Endothelial cell of umbilical vein (primary cell): ENCODE measurements around the gene SPECC1L. TPM values are rescaled to one million over a fixed set of nuclear protein-coding genes. Genes with fewer than 3 reads are reported as not detected.

Experiments used
- BruUV-seq: library from RNA; stranded (reverse); fragments of 400-500 nt; replicated peaks from 2 replicates; lab custom pipeline; 2021; lab: Mats Ljungman, UMichigan
- CTCF ChIA-PET: fragments of 300-600, 350-600 bp; sonication (Branson Sonifier 250); formaldehyde crosslinking; loops from one replicate; lab custom pipeline; 2021; ENCODE audit warnings: antibody characterized with exemption, inconsistent platforms; lab: Charles Lee
- POLR2A ChIA-PET: fragments of 300-600, 350-600 bp; sonication (Branson Sonifier 250); formaldehyde crosslinking; loops from one replicate; lab custom pipeline; 2021; ENCODE audit warnings: antibody characterized with exemption, inconsistent platforms; lab: Charles Lee
- DNase-seq: peaks from one replicate; pipeline ENCODE4 v3.0.0-alpha.2; 2011; ENCODE audit warnings: low read depth, low spot score
- FAIRE-seq: peaks from 2 replicates; lab custom pipeline; 2011; peaks lifted over from hg19 to GRCh38; lab: Jason Lieb, UNC
- H2AFZ ChIP-seq: 2 replicates; pipeline ENCODE4 v1.6.0; 2012; ENCODE audit warnings: low read depth, low read length, control low read depth, inconsistent platforms
- H3K27ac ChIP-seq: 2 replicates; pipeline ENCODE4 v1.5.1; 2011; ENCODE audit warnings: low read depth, mild to moderate bottlenecking, control low read depth, low read length, moderate library complexity; ENCODE audit not compliant: insufficient read depth
- H3K27me3 ChIP-seq, 2 experiments: 2 replicates each; pipeline versions ENCODE4 v1.6.0 to v1.6.1; 2011; ENCODE audit warnings: low read length in 2 of 2, mixed read lengths in 1 of 2; ENCODE audit not compliant: control insufficient read depth in 2 of 2, insufficient read depth in 2 of 2
- H3K36me3 ChIP-seq, 2 experiments: 2 replicates in 1 of 2; 3 replicates in 1 of 2; pipeline ENCODE4 v1.5.1; 2011; ENCODE audit warnings: low read length in 2 of 2, mild to moderate bottlenecking in 1 of 2, moderate library complexity in 1 of 2; ENCODE audit not compliant: control insufficient read depth in 2 of 2, insufficient read depth in 2 of 2; ENCODE audit errors: extremely low read depth in 1 of 2
- H3K4me1 ChIP-seq: 3 replicates; pipeline ENCODE4 v1.5.1; 2011; ENCODE audit warnings: mild to moderate bottlenecking, low read length; ENCODE audit not compliant: control insufficient read depth, insufficient read depth; ENCODE audit errors: extremely low read depth
- H3K4me2 ChIP-seq: 2 replicates; pipeline ENCODE4 v1.6.1; 2011; ENCODE audit warnings: low read length, control low read depth, mixed read lengths; ENCODE audit not compliant: insufficient read depth
- H3K4me3 ChIP-seq, 3 experiments: fragments of 200-600 bp in 1 of 3; sonication (generic), shearing (Covaris generic) in 1 of 3; replicated peaks in 1 of 3; 2 replicates each; pipeline ENCODE4 v1.5.1; 2011 to 2016; ENCODE audit warnings: control low read depth in 3 of 3, low read length in 3 of 3, mild to moderate bottlenecking in 2 of 3, inconsistent platforms in 1 of 3, low read depth in 1 of 3, moderate library complexity in 1 of 3; ENCODE audit not compliant: insufficient read depth in 1 of 3
- H3K79me2 ChIP-seq: 2 replicates; pipeline ENCODE4 v1.6.0; 2012; ENCODE audit warnings: low read length, inconsistent platforms; ENCODE audit not compliant: control insufficient read depth, insufficient read depth
- H3K9ac ChIP-seq: replicated peaks from 2 replicates; pipeline ENCODE3; 2011; ENCODE audit warnings: low read length, control low read depth; ENCODE audit not compliant: insufficient read depth; ENCODE audit errors: extremely low read depth
- H3K9me1 ChIP-seq: replicated peaks from 3 replicates; pipeline ENCODE4 v1.6.0; 2011; ENCODE audit warnings: mild to moderate bottlenecking, low read length; ENCODE audit not compliant: control insufficient read depth, insufficient read depth; ENCODE audit errors: extremely low read depth
- H3K9me3 ChIP-seq: replicated peaks from 2 replicates; pipeline ENCODE4 v1.5.1; 2012; ENCODE audit warnings: low read length, inconsistent platforms; ENCODE audit not compliant: control insufficient read depth, insufficient read depth
- H4K20me1 ChIP-seq: replicated peaks from 2 replicates; pipeline ENCODE3; 2011; ENCODE audit warnings: mild to moderate bottlenecking, low read length; ENCODE audit not compliant: control insufficient read depth, insufficient read depth; ENCODE audit errors: extremely low read depth
- EZH2 ChIP-seq: IDR thresholded peaks from 2 replicates; pipeline ENCODE4 v1.6.1; 2012; ENCODE audit warnings: borderline replicate concordance, low read depth, mild to moderate bottlenecking, moderate library complexity, low read length, inconsistent platforms; ENCODE audit not compliant: severe bottlenecking
- FOS ChIP-seq: IDR thresholded peaks from 2 replicates; pipeline ENCODE4 v1.6.1; 2011; ENCODE audit warnings: mild to moderate bottlenecking, low read length, moderate library complexity, borderline replicate concordance; ENCODE audit not compliant: insufficient read depth
- GATA2 ChIP-seq: IDR thresholded peaks from 2 replicates; pipeline ENCODE4 v1.7.0; 2011; ENCODE audit warnings: low read depth, mild to moderate bottlenecking, moderate library complexity, mixed read lengths, low read length; ENCODE audit not compliant: insufficient read length, insufficient read depth
- JUN ChIP-seq: IDR thresholded peaks from 2 replicates; pipeline ENCODE4 v1.6.1; 2011; ENCODE audit warnings: borderline replicate concordance, low read depth; ENCODE audit not compliant: insufficient read length, insufficient read depth
- MYC ChIP-seq: IDR thresholded peaks from one replicate; pipeline ENCODE4 v1.6.1; 2011; ENCODE audit warnings: mild to moderate bottlenecking, low read depth, low read length
- POLR2A ChIP-seq: IDR thresholded peaks from 2 replicates; pipeline ENCODE4 v1.6.1; 2012; ENCODE audit warnings: low read depth, mild to moderate bottlenecking, control low read depth, low read length
- dilution Hi-C: fragments of 300-500 bp; cut with MboI; formaldehyde crosslinking; loops from one replicate; pipeline ENCODE4 v1.15.0; 2019; ENCODE audit warnings: low sequenced_read_pairs; ENCODE audit not compliant: extremely low pct_ligation_motif_present
- intact Hi-C: fragments of 100-400 bp; cut with micrococcal nuclease; formaldehyde crosslinking; loops from one replicate; pipeline ENCODE4 v1.10.0; 2022
- polyA plus RNA-seq, 4 experiments: library from polyadenylated mRNA; depleted of rRNA in 3 of 4; stranded (reverse) in 3 of 4; unstranded in 1 of 4; fragments of >200 nt; gene quantifications; 2 replicates each; pipeline versions ENCODE4 v1.2.1 to v1.2.3, GENCODE V29; 2011 to 2012; ENCODE audit warnings: missing spikeins in 1 of 4
- total RNA-seq: library from RNA; stranded (reverse); gene quantifications from 2 replicates; pipeline ENCODE4 v1.2.3, GENCODE V29; 2021
- TF ChIP-seq, protein P1 (sequence below), 2 donors: IDR thresholded peaks; 1 replicate in 1 of 2; 2 replicates in 1 of 2; pipeline ENCODE4 v1.5.1; 2011; ENCODE audit warnings: low read length in 2 of 2, mild to moderate bottlenecking in 2 of 2, moderate library complexity in 2 of 2, control low read depth in 1 of 2, inconsistent platforms in 1 of 2, low read depth in 1 of 2; ENCODE audit not compliant: insufficient read depth in 1 of 2; ENCODE audit errors: extremely low read depth in 1 of 2

Gene SPECC1L
- total and polyA plus RNA-seq, 2 donors (not counting 3 experiments of a cell fraction or from before 2014, with no cell fraction given), result 22.8 to 79.3 TPM

- Histone ChIP-seq H3K4me3 (no peak overlapping the region), H3K4me1 (peaks cover 39% of the 10 kb centered on the region), H3K9me3 (no peaks in the 10 kb centered on the region), H3K27ac (peak overlapping the region; percentile 14), H3K9me1 (no peaks in the 10 kb centered on the region), H3K27me3 (no peaks in the 10 kb centered on the region), H3K36me3 (peaks cover 0 to 1% of the 10 kb centered on the region in 2 experiments), H2AFZ (no peak overlapping the region), H3K9ac (no peak overlapping the region), H3K79me2 (peaks cover 17% of the 10 kb centered on the region), H3K4me2 (peak overlapping the region; percentile 36), H4K20me1 (no peaks in the 10 kb centered on the region)
- dilution Hi-C loops (no loop called here), intact Hi-C loops (no loop called here)
- TF ChIP-seq MYC (no peak), FOS (peak; percentile 6), GATA2 (peak; percentile 44)
- no TSS peak for BruUV-seq
- FAIRE-seq (peak; percentile 93), DNase-seq (peak; percentile 60)
- ChIA-PET CTCF (interaction anchor here (1.1 to 2.6 kb wide), 4 partner anchors 11 to 32 kb away, joined by 3 to 12 read pairs (median 8); no protein-coding TSS in a partner anchor), POLR2A (interaction anchor here (1.4 kb wide), 1 partner anchor 11 kb away, joined by 4 read pairs; no protein-coding TSS in a partner anchor)
These were observed 121.2 kb downstream of the SPECC1L start for GRCh38 chr22:24391836-24392217.

GRCh38 chr22:24392218-24392931 lies 121.7 kb downstream of the SPECC1L start:
- no peak overlapping the region for H3K9ac ChIP-seq
- no peak for FAIRE-seq
- peak overlapping the region; percentile 36 for H3K4me2 ChIP-seq
- peaks cover 17% of the 10 kb centered on the region for H3K79me2 ChIP-seq
- H3K4me3 ChIP-seq, result no peak overlapping the region
- intact Hi-C loops (no loop called here), dilution Hi-C loops (no loop called here)
- H3K36me3 ChIP-seq, result peaks cover 0 to 1% of the 10 kb centered on the region in 2 experiments
- H2AFZ ChIP-seq, result no peak overlapping the region
- H4K20me1 ChIP-seq, result no peaks in the 10 kb centered on the region
- no peak for DNase-seq
- CTCF ChIA-PET, result interaction anchor here (1.1 to 2.6 kb wide), 4 partner anchors 11 to 32 kb away, joined by 3 to 12 read pairs (median 8); no protein-coding TSS in a partner anchor
- H3K4me1 ChIP-seq, result peaks cover 44% of the 10 kb centered on the region
- H3K27me3 ChIP-seq, result no peaks in the 10 kb centered on the region
- TF ChIP-seq, protein P1, sequence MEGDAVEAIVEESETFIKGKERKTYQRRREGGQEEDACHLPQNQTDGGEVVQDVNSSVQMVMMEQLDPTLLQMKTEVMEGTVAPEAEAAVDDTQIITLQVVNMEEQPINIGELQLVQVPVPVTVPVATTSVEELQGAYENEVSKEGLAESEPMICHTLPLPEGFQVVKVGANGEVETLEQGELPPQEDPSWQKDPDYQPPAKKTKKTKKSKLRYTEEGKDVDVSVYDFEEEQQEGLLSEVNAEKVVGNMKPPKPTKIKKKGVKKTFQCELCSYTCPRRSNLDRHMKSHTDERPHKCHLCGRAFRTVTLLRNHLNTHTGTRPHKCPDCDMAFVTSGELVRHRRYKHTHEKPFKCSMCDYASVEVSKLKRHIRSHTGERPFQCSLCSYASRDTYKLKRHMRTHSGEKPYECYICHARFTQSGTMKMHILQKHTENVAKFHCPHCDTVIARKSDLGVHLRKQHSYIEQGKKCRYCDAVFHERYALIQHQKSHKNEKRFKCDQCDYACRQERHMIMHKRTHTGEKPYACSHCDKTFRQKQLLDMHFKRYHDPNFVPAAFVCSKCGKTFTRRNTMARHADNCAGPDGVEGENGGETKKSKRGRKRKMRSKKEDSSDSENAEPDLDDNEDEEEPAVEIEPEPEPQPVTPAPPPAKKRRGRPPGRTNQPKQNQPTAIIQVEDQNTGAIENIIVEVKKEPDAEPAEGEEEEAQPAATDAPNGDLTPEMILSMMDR (IDR thresholded peaks at IDR 0.05; ENCODE audit: extremely low read depth in 1 of 2, insufficient read depth in 1 of 2, low read depth in 1 of 2, low read length in 2 of 2), result no peak
- no peak for TF ChIP-seq JUN
- TF ChIP-seq POLR2A, result no peak
- no peak for TF ChIP-seq EZH2
- TF ChIP-seq FOS, result no peak
- no peak for TF ChIP-seq MYC
- POLR2A ChIA-PET, result no interaction called here
- H3K9me1 ChIP-seq, result no peaks in the 10 kb centered on the region
- BruUV-seq, result no TSS peak
- no peaks in the 10 kb centered on the region for H3K9me3 ChIP-seq
- H3K27ac ChIP-seq, result peak overlapping the region; percentile 14
